Panc1 (cell line): ENCODE measurements around the gene INPP5E. TPM values are rescaled to one million over a fixed set of nuclear protein-coding genes. Genes with fewer than 3 reads are reported as not detected.

Experiments
- ATAC-seq: fragments of 200-7000 bp; cut with Tn5 transposase; 2 replicates; pipeline ENCODE4 v1.9.1; 2020; ENCODE audit warnings: mild to moderate bottlenecking, moderate library complexity
- BruUV-seq: library from RNA; stranded (reverse); fragments of 400-500 nt; replicated peaks from 2 replicates; lab custom pipeline; 2021; lab: Mats Ljungman, UMichigan
- CTCF ChIA-PET: fragments of 300-600 bp; sonication (Branson Sonifier 250); formaldehyde crosslinking; loops from one replicate; lab custom pipeline; 2022; ENCODE audit warnings: antibody characterized with exemption; lab: Charles Lee
- POLR2A ChIA-PET: fragments of 300-600 bp; sonication (Branson Sonifier 250); formaldehyde crosslinking; loops from one replicate; lab custom pipeline; 2022; ENCODE audit warnings: antibody characterized with exemption; lab: Charles Lee
- DNase-seq: peaks from one replicate; pipeline ENCODE4 v3.0.0-alpha.2; 2010; ENCODE audit warnings: low read depth, low spot score
- H3K27ac ChIP-seq: 2 replicates; pipeline ENCODE4 v1.5.1; 2011; ENCODE audit warnings: mild to moderate bottlenecking, low read length, inconsistent platforms
- H3K27me3 ChIP-seq: fragments of 200-500 bp; sonication (Bioruptor generic); 2 replicates; pipeline ENCODE4 v1.6.0; 2014; ENCODE audit warnings: low read length, inconsistent platforms; ENCODE audit not compliant: control insufficient read depth, insufficient read depth
- H3K36me3 ChIP-seq: fragments of 200-500 bp; sonication (Bioruptor generic); 2 replicates; pipeline ENCODE4 v1.5.1; 2014; ENCODE audit warnings: inconsistent platforms, mild to moderate bottlenecking, low read length, moderate library complexity; ENCODE audit not compliant: control insufficient read depth, insufficient read depth
- H3K4me1 ChIP-seq: 2 replicates; pipeline ENCODE4 v1.5.1; 2011; ENCODE audit warnings: inconsistent platforms, mild to moderate bottlenecking, low read length, moderate library complexity; ENCODE audit not compliant: control insufficient read depth, insufficient read depth
- H3K4me3 ChIP-seq, 2 experiments: 2 replicates each; pipeline ENCODE4 v1.5.1; 2011 to 2012; ENCODE audit warnings: low read depth in 2 of 2, low read length in 2 of 2, mild to moderate bottlenecking in 2 of 2, inconsistent platforms in 1 of 2, moderate library complexity in 1 of 2
- H3K9me3 ChIP-seq: fragments of 200-500 bp; sonication (Bioruptor generic); 2 replicates; pipeline ENCODE4 v1.5.1; 2014; ENCODE audit warnings: low read depth, mild to moderate bottlenecking, inconsistent platforms, low read length, moderate library complexity; ENCODE audit not compliant: control insufficient read depth, insufficient read depth
- CTCF ChIP-seq: fragments of 450-650 bp; IDR thresholded peaks from 2 replicates; pipeline ENCODE4 v1.5.1; 2017; ENCODE audit warnings: mild to moderate bottlenecking
- POLR2AphosphoS5 ChIP-seq: IDR thresholded peaks from 2 replicates; pipeline ENCODE4 v1.6.1; 2012; ENCODE audit warnings: mild to moderate bottlenecking, low read depth, low read length, moderate library complexity
- REST ChIP-seq, 2 experiments: IDR thresholded peaks; 2 replicates each; pipeline ENCODE4 v1.6.1; 2011 to 2012; ENCODE audit warnings: low read depth in 2 of 2, control low read depth in 1 of 2, low read length in 1 of 2, mild to moderate bottlenecking in 1 of 2, moderate library complexity in 1 of 2; ENCODE audit not compliant: insufficient read depth in 1 of 2
- SIN3A ChIP-seq: IDR thresholded peaks from 2 replicates; pipeline ENCODE4 v1.6.1; 2012; ENCODE audit warnings: low read depth, mild to moderate bottlenecking, low read length, moderate library complexity, borderline replicate concordance; ENCODE audit not compliant: insufficient read depth
- TCF7L2 ChIP-seq: IDR thresholded peaks from 2 replicates; pipeline ENCODE4 v1.6.1; 2011; ENCODE audit warnings: mild to moderate bottlenecking, low read depth, low read length, inconsistent platforms
- in situ Hi-C: cut with HindIII; loops from 2 replicates; pipeline ENCODE4 v1.10.0; 2016; ENCODE audit warnings: low sequenced_read_pairs, low pct_unique_long_range_greater_than_20kb
- intact Hi-C: fragments of 100-400 bp; cut with micrococcal nuclease; formaldehyde crosslinking; loops from one replicate; pipeline ENCODE4 v1.10.0; 2022; ENCODE audit not compliant: unreplicated experiment
- total RNA-seq: library from RNA; stranded (reverse); gene quantifications from one replicate; pipeline ENCODE4 v1.2.1, GENCODE V29; 2021; ENCODE audit not compliant: unreplicated experiment

Gene INPP5E
- total RNA-seq, 1 experiment from 2014 or later = 14.1 TPM

- DNase-seq = no peak
- ChIA-PET CTCF (interaction anchor here (0.6 kb wide), 2 partner anchors 42 to 63 kb away, joined by 3 to 8 read pairs; no protein-coding TSS in a partner anchor), POLR2A (interaction anchor here (0.6 kb wide), 1 partner anchor 67 kb away, joined by 3 read pairs; no protein-coding TSS in a partner anchor)
- ATAC-seq = no peak
- Histone ChIP-seq H3K4me3 (no peak overlapping the region), H3K27me3 (no peaks in the 10 kb centered on the region), H3K27ac (no peak overlapping the region), H3K9me3 (no peaks in the 10 kb centered on the region), H3K4me1 (peaks cover 9% of the 10 kb centered on the region; the same call in 1 of the 2 replicates), H3K36me3 (no peaks in the 10 kb centered on the region; the same call in 1 of the 2 replicates)
- BruUV-seq = no TSS peak
- intact Hi-C loops (no loop called here), in situ Hi-C loops (no loop called here)
- TF ChIP-seq CTCF = no peak
- no peak for TF ChIP-seq POLR2AphosphoS5
Observed at GRCh38 chr9:136396219-136396515, 43.5 kb downstream of the INPP5E start.

- ChIA-PET CTCF (no interaction called here), POLR2A (interaction anchor here (0.6 kb wide), 2 partner anchors 66 to 502 kb away, joined by 3 read pairs; no protein-coding TSS in a partner anchor)
- H3K4me3 ChIP-seq = no peak overlapping the region
- no peak for TF ChIP-seq REST (IDR thresholded peaks at IDR 0.05; ENCODE audit: insufficient read depth in 1 of 2, low read depth in 2 of 2, low read length in 1 of 2)
- no peak for TF ChIP-seq TCF7L2
- no peak for TF ChIP-seq SIN3A
- no peak for TF ChIP-seq CTCF
- no peak for TF ChIP-seq POLR2AphosphoS5
- H3K9me3 ChIP-seq = no peaks in the 10 kb centered on the region
- no peaks in the 10 kb centered on the region for H3K27me3 ChIP-seq
- no TSS peak for BruUV-seq
- intact Hi-C loops = no loop called here
- in situ Hi-C loops = no loop called here
- no peak for DNase-seq
- H3K27ac ChIP-seq = no peak overlapping the region
- no peak for ATAC-seq
- H3K36me3 ChIP-seq = no peaks in the 10 kb centered on the region; the same call in 1 of the 2 replicates
- peaks cover 6% of the 10 kb centered on the region; the same call in 1 of the 2 replicates for H3K4me1 ChIP-seq
Observed at GRCh38 chr9:136395345-136396218, 44.1 kb downstream of the INPP5E start.
